GM12892 (cell line): ENCODE results near the gene HEXA.

ENCODE experiments used
- POLR2AphosphoS5 ChIP-seq: IDR thresholded peaks from 2 replicates; pipeline ENCODE4 v1.6.1; 2011; ENCODE audit warnings: low read depth, low read length, control low read depth
- TAF1 ChIP-seq: IDR thresholded peaks from 2 replicates; pipeline ENCODE4 v1.6.1; 2011; ENCODE audit warnings: low read depth, mild to moderate bottlenecking, control low read depth, low read length, borderline replicate concordance

DNA sequence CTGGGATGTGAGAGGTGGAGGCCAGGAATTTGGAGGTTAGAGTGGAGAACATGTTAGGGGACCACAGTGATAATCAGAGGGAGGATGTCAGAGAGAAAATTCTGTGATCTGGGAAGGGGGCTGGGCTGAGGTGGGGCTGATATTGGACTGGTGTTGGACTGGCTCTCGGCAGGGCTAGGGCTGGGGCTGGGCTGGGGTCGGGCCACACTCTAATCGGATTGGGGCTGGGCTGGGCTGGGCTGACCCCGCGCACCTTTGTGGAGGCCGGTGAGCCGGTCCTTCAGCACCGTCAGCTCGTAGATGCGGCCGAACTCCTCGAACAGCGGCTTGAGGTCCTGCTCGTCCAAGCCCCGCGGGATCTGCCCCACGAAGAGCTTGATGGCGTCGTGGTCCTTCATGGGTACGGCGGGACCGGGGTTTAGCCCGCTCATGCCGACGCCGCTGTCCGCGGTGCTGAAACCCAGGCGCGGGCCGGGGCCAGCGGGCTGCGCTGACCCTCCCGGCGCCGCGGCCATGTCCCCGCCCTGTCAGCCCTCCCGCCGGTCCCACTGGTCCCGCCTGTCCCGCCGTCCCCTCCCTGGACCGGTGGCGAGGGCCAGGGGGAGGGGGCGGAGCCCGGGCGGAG lies 56.3 kb downstream of the HEXA start:
- no peak for TF ChIP-seq TAF1
- TF ChIP-seq POLR2AphosphoS5: no peak
